HL-60 (cell line): ENCODE results near the gene PCNX3.

Experiments used
- DNase-seq, 2 experiments: peaks; one replicate each; pipeline ENCODE4 v3.0.0-alpha.2; 2010 to 2020; ENCODE audit warnings: low read depth in 1 of 2, low spot score in 1 of 2
- H3K27ac ChIP-seq: fragments of 250-450 bp; sonication (Bioruptor Pico); replicated peaks from 2 replicates; pipeline ENCODE4 v1.5.1; 2020; ENCODE audit warnings: mild to moderate bottlenecking, moderate library complexity
- H3K27me3 ChIP-seq: fragments of 250-450 bp; sonication (Bioruptor Pico); 2 replicates; pipeline ENCODE4 v1.5.1; 2021; ENCODE audit warnings: mild to moderate bottlenecking, moderate library complexity; ENCODE audit not compliant: insufficient read depth, poor library complexity, severe bottlenecking
- H3K4me3 ChIP-seq: replicated peaks from 2 replicates; pipeline ENCODE4 v1.5.1; 2011; ENCODE audit warnings: mild to moderate bottlenecking, control low read depth, low read length; ENCODE audit not compliant: insufficient read depth
- GABPA ChIP-seq: IDR thresholded peaks from 2 replicates; pipeline ENCODE4 v1.6.1; 2012; ENCODE audit warnings: low read depth
- POLR2AphosphoS5 ChIP-seq: IDR thresholded peaks from 2 replicates; pipeline ENCODE4 v1.6.1; 2012; ENCODE audit warnings: low read depth
- SPI1 ChIP-seq: IDR thresholded peaks from 2 replicates; pipeline ENCODE4 v1.6.1; 2012; ENCODE audit warnings: low read depth, mild to moderate bottlenecking, borderline replicate concordance
- TF ChIP-seq, protein P1 (sequence below): IDR thresholded peaks from one replicate; pipeline ENCODE4 v1.5.1; 2011; ENCODE audit warnings: low read length, control low read depth, inconsistent platforms; ENCODE audit not compliant: insufficient read depth
- TF ChIP-seq, protein P2 (sequence below): IDR thresholded peaks from 2 replicates; pipeline ENCODE4 v1.6.1; 2012; ENCODE audit warnings: low read depth; ENCODE audit not compliant: insufficient replicate concordance

The PCNX3 gene

DNA sequence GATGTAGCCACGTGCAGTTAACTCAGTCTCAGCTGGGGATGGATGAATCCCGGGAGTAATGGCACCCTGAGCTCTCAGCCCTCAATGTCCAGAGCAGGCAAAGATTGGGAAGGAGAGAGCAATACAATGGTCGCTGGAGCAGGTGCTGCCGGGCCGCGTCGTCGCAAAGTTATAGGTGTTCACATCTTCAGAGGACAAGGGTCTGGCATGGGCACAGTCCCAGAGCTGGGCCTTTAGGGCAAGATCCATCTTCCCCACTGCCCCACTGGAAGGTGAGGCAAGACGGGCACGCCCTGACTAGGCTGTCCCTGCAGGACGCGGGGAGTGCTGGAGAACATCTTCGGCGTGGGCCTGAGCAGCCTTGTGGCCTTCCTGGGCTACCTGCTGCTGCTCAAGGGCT, 7.6 kb downstream of the PCNX3 start:
- Histone ChIP-seq H3K27ac (no peak overlapping the region), H3K27me3 (no peaks in the 10 kb centered on the region), H3K4me3 (no peak overlapping the region)
- no peak for DNase-seq
- TF ChIP-seq, protein P1, sequence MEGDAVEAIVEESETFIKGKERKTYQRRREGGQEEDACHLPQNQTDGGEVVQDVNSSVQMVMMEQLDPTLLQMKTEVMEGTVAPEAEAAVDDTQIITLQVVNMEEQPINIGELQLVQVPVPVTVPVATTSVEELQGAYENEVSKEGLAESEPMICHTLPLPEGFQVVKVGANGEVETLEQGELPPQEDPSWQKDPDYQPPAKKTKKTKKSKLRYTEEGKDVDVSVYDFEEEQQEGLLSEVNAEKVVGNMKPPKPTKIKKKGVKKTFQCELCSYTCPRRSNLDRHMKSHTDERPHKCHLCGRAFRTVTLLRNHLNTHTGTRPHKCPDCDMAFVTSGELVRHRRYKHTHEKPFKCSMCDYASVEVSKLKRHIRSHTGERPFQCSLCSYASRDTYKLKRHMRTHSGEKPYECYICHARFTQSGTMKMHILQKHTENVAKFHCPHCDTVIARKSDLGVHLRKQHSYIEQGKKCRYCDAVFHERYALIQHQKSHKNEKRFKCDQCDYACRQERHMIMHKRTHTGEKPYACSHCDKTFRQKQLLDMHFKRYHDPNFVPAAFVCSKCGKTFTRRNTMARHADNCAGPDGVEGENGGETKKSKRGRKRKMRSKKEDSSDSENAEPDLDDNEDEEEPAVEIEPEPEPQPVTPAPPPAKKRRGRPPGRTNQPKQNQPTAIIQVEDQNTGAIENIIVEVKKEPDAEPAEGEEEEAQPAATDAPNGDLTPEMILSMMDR, result no peak
- TF ChIP-seq GABPA (no peak), POLR2AphosphoS5 (no peak)

DNA sequence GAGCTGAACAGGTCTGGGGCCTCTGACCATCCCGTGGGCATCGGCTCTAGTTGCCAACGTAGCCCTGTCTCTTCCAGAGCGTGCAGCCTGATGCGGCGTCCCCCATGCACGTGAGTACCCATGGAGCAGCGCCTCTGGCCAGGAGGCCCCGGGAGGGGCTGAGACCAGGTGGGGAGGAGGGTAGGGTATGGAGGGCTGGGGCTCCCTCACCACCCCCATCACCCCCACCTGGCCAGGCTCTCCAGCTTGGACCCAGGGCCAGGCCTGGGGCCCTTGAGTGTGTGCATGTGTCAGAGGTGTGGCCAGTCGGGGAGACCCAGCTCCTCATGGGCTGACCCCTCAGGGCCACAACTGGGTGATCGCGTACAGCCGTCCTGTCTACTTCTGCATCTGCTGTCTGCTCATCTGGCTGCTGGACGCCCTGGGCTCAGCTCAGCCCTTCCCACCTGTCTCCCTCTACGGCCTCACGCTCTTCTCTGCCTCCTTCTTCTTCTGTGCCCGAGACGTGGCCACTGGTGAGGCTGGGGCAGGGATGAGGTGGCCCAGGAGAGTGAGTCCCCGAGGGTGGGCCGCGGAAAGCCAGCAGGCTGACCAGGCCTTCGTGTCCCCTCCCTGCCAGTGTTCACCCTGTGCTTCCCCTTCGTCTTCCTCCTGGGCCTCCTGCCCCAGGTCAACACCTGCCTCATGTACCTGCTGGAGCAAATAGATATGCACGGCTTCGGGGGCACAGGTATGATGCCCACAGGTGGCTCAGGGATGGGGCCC, 8.5 kb downstream of the PCNX3 start:
- TF ChIP-seq, protein P1, result no peak
- Histone ChIP-seq H3K4me3 (no peak overlapping the region), H3K27ac (no peak overlapping the region), H3K27me3 (no peaks in the 10 kb centered on the region)
- no peak for DNase-seq

DNA sequence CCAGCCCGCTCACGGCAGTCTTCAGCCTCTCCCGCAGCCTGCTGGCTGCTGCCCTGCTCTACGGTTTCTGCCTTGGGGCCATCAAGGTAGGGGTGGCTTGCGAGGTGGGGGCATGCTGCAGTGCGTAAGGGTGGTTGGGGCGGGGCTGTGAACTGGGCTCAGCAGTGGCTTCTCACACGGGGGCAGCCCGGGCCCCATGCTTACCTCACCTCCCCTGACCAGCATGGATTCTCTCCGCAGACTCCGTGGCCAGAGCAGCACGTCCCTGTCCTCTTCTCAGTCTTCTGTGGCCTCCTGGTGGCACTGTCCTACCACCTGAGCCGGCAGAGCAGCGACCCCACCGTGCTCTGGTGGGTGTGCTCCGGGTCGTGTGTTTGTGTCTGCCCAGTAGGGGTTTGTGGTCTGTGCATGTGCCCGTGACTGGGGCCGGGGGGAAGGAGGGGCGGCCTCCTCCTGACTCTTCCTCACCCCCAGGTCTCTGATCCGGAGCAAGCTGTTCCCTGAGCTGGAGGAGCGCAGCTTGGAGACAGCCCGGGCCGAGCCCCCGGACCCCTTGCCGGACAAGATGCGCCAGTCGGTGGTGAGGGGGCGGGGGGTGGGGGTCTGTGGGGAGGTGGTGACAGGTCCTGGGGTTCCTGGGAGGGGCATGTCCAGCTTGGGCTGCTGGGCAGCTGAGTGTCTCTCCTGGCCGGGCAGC, 9.5 kb downstream of the PCNX3 start:
- Histone ChIP-seq H3K27me3 (no peaks in the 10 kb centered on the region), H3K4me3 (no peak overlapping the region), H3K27ac (no peak overlapping the region)
- DNase-seq, result no peak
- TF ChIP-seq GABPA (no peak), SPI1 (no peak), POLR2AphosphoS5 (no peak)
- TF ChIP-seq, protein P1, result no peak
- TF ChIP-seq, protein P2, sequence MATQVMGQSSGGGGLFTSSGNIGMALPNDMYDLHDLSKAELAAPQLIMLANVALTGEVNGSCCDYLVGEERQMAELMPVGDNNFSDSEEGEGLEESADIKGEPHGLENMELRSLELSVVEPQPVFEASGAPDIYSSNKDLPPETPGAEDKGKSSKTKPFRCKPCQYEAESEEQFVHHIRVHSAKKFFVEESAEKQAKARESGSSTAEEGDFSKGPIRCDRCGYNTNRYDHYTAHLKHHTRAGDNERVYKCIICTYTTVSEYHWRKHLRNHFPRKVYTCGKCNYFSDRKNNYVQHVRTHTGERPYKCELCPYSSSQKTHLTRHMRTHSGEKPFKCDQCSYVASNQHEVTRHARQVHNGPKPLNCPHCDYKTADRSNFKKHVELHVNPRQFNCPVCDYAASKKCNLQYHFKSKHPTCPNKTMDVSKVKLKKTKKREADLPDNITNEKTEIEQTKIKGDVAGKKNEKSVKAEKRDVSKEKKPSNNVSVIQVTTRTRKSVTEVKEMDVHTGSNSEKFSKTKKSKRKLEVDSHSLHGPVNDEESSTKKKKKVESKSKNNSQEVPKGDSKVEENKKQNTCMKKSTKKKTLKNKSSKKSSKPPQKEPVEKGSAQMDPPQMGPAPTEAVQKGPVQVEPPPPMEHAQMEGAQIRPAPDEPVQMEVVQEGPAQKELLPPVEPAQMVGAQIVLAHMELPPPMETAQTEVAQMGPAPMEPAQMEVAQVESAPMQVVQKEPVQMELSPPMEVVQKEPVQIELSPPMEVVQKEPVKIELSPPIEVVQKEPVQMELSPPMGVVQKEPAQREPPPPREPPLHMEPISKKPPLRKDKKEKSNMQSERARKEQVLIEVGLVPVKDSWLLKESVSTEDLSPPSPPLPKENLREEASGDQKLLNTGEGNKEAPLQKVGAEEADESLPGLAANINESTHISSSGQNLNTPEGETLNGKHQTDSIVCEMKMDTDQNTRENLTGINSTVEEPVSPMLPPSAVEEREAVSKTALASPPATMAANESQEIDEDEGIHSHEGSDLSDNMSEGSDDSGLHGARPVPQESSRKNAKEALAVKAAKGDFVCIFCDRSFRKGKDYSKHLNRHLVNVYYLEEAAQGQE, result no peak

DNA sequence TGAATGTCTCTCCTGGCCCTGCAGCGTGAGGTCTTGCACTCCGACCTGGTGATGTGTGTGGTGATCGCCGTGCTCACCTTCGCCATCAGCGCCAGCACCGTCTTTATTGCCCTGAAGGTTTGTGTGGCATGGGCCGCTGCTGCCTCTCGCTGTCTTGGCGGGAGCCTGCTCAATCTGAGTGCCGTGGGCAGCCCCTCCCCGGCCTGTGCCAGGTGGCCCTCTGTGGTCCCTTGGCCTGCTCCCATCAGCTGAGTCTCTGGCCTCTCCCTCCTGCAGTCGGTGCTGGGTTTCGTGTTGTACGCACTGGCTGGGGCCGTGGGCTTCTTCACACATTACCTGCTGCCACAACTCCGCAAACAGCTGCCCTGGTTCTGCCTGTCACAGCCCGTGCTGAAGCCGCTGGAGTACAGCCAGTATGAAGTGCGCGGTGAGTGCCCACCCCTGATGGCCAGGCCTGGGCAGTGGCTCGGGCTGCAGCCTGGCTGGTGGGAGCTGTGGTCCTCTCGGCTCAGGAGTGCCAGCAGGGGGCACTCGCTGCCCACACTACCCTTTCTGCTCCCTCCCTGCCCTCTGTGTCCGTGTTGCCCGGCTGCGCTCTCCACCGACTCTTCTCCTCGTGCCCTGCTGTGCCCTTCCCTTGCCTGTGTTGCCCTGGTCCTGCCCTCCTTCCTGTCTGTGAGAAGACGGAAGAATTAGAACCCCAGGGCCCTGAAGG, 10.2 kb downstream of the PCNX3 start:
- peak in 1 of 2 experiments; percentile 60 for DNase-seq
- no peak overlapping the region for H3K4me3 ChIP-seq
- TF ChIP-seq POLR2AphosphoS5, result no peak
- TF ChIP-seq, protein P1, result peak; percentile 8
- no peaks in the 10 kb centered on the region for H3K27me3 ChIP-seq
- no peak overlapping the region for H3K27ac ChIP-seq
